Esophagus muscularis mucosa (tissue), 4 donors: Measurements from ENCODE around the gene RGS2. TPM values are rescaled to one million over a fixed set of nuclear protein-coding genes. Genes with fewer than 3 reads are reported as not detected.

Source experiments
- DNase-seq: peaks from one replicate; pipeline ENCODE4 v3.0.0-alpha.2; 2017; ENCODE audit errors: extremely low spot score
- H3K27ac ChIP-seq, 4 donors: fragments of 200-600 bp; sonication (generic); replicated peaks in 1 of 4; 1 replicate in 3 of 4; 2 replicates in 1 of 4; pipeline ENCODE4 v1.5.1; 2016 to 2019; ENCODE audit warnings: mild to moderate bottlenecking in 1 of 4
- H3K27me3 ChIP-seq, 4 donors: fragments of 200-600 bp; sonication (generic); one replicate each; pipeline versions ENCODE4 v1.5.1 to v1.6.0; 2016 to 2019
- H3K36me3 ChIP-seq, 4 donors: fragments of 200-600 bp; sonication (generic); one replicate each; pipeline ENCODE4 v1.5.1; 2016 to 2019
- H3K4me1 ChIP-seq, 4 donors: fragments of 200-600 bp; sonication (generic); one replicate each; pipeline ENCODE4 v1.5.1; 2016 to 2019
- H3K4me3 ChIP-seq, 4 donors: fragments of 200-600 bp; sonication (generic); 1 replicate in 2 of 4; 2 replicates in 2 of 4; pipeline ENCODE4 v1.5.1; 2016 to 2019; ENCODE audit warnings: mild to moderate bottlenecking in 4 of 4, moderate library complexity in 1 of 4
- H3K9me3 ChIP-seq, 4 donors: fragments of 200-600 bp; sonication (generic); 1 replicate in 3 of 4; 2 replicates in 1 of 4; pipeline ENCODE4 v1.5.1; 2016 to 2019
- CTCF ChIP-seq, 3 experiments: fragments of 200-600 bp in 2 of 3; fragments of 450-650 bp in 1 of 3; sonication (generic) in 2 of 3; IDR thresholded peaks; one replicate each; pipeline ENCODE4 v1.5.1; 2017 to 2019; ENCODE audit warnings: antibody characterized with exemption in 3 of 3, mild to moderate bottlenecking in 2 of 3, moderate library complexity in 1 of 3
- EP300 ChIP-seq: sonication (generic); formaldehyde crosslinking; IDR thresholded peaks from one replicate; pipeline ENCODE4 v1.6.1; 2017; ENCODE audit warnings: antibody characterized with exemption
- POLR2A ChIP-seq: fragments of 450-650 bp; IDR thresholded peaks from one replicate; pipeline ENCODE4 v1.6.1; 2017; ENCODE audit warnings: antibody characterized with exemption, moderate library complexity, mild to moderate bottlenecking, low read depth
- POLR2AphosphoS5 ChIP-seq, 2 donors: sonication (generic); formaldehyde crosslinking; IDR thresholded peaks; one replicate each; pipeline ENCODE4 v1.6.1; 2017; ENCODE audit warnings: antibody characterized with exemption in 2 of 2
- WGBS: methylation state at CpG from one replicate; pipeline ENCODE4 v1.1.5; 2018; 5-methylcytosine and 5-hydroxymethylcytosine counted together
- intact Hi-C: fragments of 100-400 bp; cut with DNase I; formaldehyde crosslinking; loops from one replicate; pipeline ENCODE4 v1.15.1; 2023
- total RNA-seq, 4 donors: library from RNA; depleted of rRNA; stranded (reverse); fragments of >200 nt; gene quantifications; one replicate each; pipeline versions ENCODE4 v1.1.0 to v1.2.1, GENCODE V29; 2016

The RGS2 gene
- total RNA-seq, 4 donors from 2014 or later, result 337 to 754 (median 525) TPM

GRCh38 chr1:192831706-192832355, 23.0 kb downstream of the RGS2 start:
- H3K27ac ChIP-seq, result no peak overlapping the region
- no peaks in the 10 kb centered on the region for H3K27me3 ChIP-seq
- H3K4me3 ChIP-seq, result no peak overlapping the region
- no peak for DNase-seq
- 91% methylated on average over 5 of the region's 5 CpGs for WGBS
- no peaks in the 10 kb centered on the region for H3K36me3 ChIP-seq
- intact Hi-C loops, result no loop called here
- H3K9me3 ChIP-seq, result no peaks in the 10 kb centered on the region
- TF ChIP-seq POLR2AphosphoS5 (IDR thresholded peaks at IDR 0.05) (no peak), POLR2A (no peak), CTCF (IDR thresholded peaks at IDR 0.05) (no peak), EP300 (no peak)
- H3K4me1 ChIP-seq, result peaks cover 4 to 41% (median 27%) of the 10 kb centered on the region in 4 donors

GRCh38 chr1:192832492-192832891, 23.7 kb downstream of the RGS2 start:
- no peaks in the 10 kb centered on the region for H3K9me3 ChIP-seq
- H3K4me3 ChIP-seq, result no peak overlapping the region
- TF ChIP-seq POLR2A, result no peak
- TF ChIP-seq POLR2AphosphoS5 (IDR thresholded peaks at IDR 0.05), result no peak
- TF ChIP-seq EP300, result no peak
- no peak for TF ChIP-seq CTCF (IDR thresholded peaks at IDR 0.05)
- DNase-seq, result no peak
- no peaks in the 10 kb centered on the region for H3K27me3 ChIP-seq
- intact Hi-C loops, result no loop called here
- no peak overlapping the region for H3K27ac ChIP-seq
- peaks cover 4 to 41% (median 27%) of the 10 kb centered on the region in 4 donors for H3K4me1 ChIP-seq
- H3K36me3 ChIP-seq, result no peaks in the 10 kb centered on the region

- H3K4me3 ChIP-seq, result no peak overlapping the region
- H3K4me1 ChIP-seq, result peaks cover 4 to 41% (median 27%) of the 10 kb centered on the region in 4 donors
- no peak for DNase-seq
- TF ChIP-seq CTCF (IDR thresholded peaks at IDR 0.05) (no peak), POLR2A (no peak), EP300 (no peak), POLR2AphosphoS5 (IDR thresholded peaks at IDR 0.05) (no peak)
- intact Hi-C loops, result no loop called here
- no peaks in the 10 kb centered on the region for H3K27me3 ChIP-seq
- peak overlapping the region; percentile 25 to 68 (median 58) for H3K27ac ChIP-seq
- H3K36me3 ChIP-seq, result no peaks in the 10 kb centered on the region
- no peaks in the 10 kb centered on the region for H3K9me3 ChIP-seq
- 47% methylated on average over 3 of the region's 3 CpGs for WGBS
These were observed 26.3 kb downstream of the RGS2 start for GRCh38 chr1:192835116-192835515.

GRCh38 chr1:192839162-192840066, 30.6 kb downstream of the RGS2 start:
- intact Hi-C loops, result no loop called here
- TF ChIP-seq CTCF (IDR thresholded peaks at IDR 0.05) (no peak), POLR2A (no peak), POLR2AphosphoS5 (IDR thresholded peaks at IDR 0.05) (no peak), EP300 (no peak)
- DNase-seq, result no peak
- Histone ChIP-seq H3K4me1 (peaks cover under 1 to 17% (median 11%) of the 10 kb centered on the region in 4 donors), H3K27me3 (no peaks in the 10 kb centered on the region), H3K9me3 (no peaks in the 10 kb centered on the region), H3K4me3 (no peak overlapping the region), H3K27ac (no peak overlapping the region), H3K36me3 (no peaks in the 10 kb centered on the region)
- 90% methylated on average over 9 of the region's 9 CpGs for WGBS
